HG03060 (cell line): Measurements from ENCODE around the gene KLHL13.

Experiments
- ATAC-seq: cut with Tn5 transposase; IDR thresholded peaks from one replicate; pipeline ENCODE4 v1.9.1; 2021; ENCODE audit warnings: low read depth, moderate number of reproducible peaks; ENCODE audit not compliant: unreplicated experiment

The KLHL13 gene

DNA sequence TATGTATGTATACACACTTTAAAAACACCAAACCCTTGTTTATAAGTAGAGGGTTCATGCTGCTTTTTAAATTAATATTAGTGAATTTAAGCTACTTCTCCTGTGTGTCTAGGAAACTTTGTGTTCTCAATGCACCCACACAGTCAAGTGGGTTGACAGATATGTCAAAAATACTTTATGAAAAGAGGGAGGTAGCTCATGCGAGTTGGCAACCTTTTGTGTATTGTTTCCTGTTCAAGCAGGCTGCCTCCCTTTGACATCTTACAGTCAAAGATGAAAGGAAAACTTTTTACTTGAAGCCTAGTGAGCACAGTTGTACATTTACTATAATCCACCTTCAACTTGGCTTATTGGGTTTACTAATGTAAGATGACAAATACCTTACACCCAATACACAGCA lies 218.4 kb downstream of the KLHL13 start:
- no peak for ATAC-seq

DNA sequence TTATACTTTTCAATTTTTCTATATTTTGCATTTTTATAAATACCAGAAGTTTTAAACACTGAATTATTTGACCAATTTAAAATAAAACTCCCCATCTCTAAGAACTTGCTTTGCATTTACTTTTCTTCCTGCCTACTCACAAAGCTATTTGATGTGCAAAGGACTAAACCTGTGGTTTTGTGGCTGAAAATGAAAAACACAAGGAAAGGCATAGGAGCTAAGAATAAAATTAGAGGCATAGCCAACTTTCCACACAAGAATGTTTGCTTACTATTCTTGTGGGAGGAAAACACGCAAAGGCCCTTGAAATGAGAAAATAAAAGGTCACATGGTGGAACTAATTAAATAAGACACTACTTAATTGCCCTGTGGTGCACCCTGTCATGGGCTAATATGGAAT lies 221.2 kb downstream of the KLHL13 start:
- ATAC-seq = no peak

DNA sequence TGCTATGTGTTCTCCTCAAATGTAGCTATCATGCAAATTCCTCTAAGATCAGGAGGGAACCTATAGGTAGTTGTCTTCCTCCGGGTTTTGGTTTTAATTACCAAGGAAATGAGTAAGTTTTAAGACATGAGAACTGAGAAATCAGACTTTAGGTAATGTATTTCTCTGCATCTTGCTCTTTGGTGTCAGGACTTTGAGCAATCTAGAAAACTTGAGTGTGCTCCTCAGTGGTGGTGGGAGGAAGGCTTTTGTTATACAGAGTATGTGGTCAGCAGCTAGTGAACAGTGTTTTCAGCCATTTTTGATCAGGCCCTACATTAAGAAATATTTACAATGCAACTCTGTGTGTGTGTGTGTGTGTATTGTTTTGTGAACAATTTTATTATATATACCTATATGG lies 224.1 kb downstream of the KLHL13 start:
- ATAC-seq = no peak

DNA sequence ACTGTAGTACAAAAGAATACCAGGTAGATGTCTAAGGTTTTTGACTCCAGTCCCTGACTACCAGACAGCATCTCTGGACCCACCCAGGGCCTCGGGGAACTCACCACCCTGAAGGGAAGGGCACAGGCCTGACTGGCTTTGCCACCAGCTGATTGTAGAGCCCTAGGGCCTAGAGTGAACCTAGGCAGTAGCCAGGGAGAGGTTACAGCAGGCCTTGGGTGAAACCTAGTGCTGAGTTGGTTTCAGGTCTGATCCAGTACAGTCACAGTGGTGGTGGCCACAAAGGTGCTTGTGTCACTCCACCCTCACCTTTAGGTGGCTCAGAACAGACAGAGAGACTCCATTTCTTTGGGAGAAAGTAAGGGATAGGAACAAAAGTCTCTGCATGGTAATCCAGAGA lies 244.8 kb downstream of the KLHL13 start:
- no peak for ATAC-seq

DNA sequence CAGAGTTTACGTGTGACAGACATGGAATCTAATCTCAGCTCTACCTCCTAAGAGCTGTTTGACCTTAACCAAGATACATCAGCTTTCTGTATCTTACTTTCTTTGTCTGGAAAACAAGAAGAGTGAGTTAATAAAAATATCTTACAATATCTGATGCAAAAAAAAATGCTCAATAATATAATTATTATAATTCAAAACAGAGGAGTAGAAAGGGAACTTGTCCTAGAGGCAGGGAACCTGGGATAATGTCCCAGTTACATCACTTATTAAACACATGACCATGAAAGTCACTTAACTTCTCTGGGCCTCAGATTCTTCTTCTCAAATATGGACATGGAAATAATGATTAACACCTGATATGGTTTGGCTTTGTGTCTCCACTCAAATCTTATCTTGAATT lies 256.1 kb downstream of the KLHL13 start:
- no peak for ATAC-seq

DNA sequence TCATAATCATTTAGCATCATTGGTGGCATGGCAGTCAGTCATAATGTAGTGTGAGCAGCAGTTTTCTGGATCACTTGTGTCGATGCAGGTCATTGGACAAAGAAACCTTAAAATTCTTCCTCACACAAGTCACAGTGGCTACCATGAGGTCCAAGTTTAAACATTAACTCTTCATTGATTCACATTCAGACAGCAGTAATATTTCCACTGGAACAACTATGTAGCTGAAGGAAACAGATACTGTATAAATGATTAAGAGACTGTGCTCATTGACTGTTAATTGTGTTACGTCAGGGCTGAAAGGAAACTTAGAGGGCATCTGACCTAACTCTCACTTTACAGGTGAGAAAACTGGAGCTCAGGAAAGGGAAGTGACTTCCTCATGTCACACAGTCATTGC lies 261.8 kb downstream of the KLHL13 start:
- no peak for ATAC-seq

DNA sequence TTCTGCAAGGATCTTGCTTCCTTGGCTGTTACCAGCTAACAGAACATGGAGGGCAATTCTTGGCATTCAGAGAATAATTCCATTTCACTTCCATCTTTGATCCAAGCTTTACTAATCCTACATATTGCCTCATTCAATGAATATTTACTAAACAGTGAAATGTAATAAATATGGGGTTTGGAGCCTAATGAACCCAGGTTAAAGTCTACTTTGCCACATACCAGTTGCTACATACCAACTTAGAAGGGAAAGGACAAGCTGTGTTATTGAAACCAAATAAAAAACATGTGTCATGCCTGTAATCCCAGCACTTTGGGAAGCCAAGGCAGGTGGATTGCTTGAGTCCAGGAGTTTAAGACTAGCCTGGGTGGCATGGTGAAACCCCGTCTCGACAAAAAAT lies 265.6 kb downstream of the KLHL13 start:
- ATAC-seq = no peak
